Measurements from ENCODE around the gene LAMA3. TPM values are rescaled to one million over a fixed set of nuclear protein-coding genes. Genes with fewer than 3 reads are reported as not detected.

The LAMA3 gene
- total and polyA plus RNA-seq, 2 experiments from 2014 or later, result 3.9 to 4.9 TPM

DNA sequence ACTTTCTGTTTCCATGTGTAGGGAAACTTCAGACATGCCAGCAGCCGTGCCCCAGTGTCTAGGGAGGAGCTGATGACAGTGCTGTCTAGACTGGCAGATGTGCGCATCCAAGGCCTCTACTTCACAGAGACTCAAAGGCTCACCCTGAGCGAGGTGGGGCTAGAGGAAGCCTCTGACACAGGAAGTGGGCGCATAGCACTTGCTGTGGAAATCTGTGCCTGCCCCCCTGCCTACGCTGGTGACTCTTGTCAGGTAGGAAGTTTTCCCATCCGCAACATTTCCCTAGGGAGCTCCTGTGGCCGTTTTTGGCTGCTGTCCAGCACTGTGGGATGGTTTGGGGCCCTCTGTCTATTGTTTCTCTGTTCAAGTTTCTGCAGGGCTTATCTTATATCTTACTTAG is 182.2 kb downstream of the LAMA3 start:
- peak overlapping the region; percentile 82 for H3K27ac Mint-ChIP-seq
- Histone ChIP-seq H4K20me1 (replicated peaks; ENCODE audit: insufficient read depth) (no peaks in the 10 kb centered on the region), H3K79me2 (replicated peaks; ENCODE audit: insufficient read depth) (no peaks in the 10 kb centered on the region), H3K36me3 (ENCODE audit: insufficient read depth) (no peaks in the 10 kb centered on the region), H2AFZ (no peak overlapping the region; the same call in 1 of the 2 replicates), H3K4me3 (no peak overlapping the region), H3K27ac (ENCODE audit: low read depth) (no peak overlapping the region), H3K4me1 (ENCODE audit: insufficient read depth) (peaks cover 16% of the 10 kb centered on the region; the same call in 1 of the 2 replicates), H3K4me2 (no peak overlapping the region), H3K9me2 (ENCODE audit: insufficient read depth) (no peaks in the 10 kb centered on the region), H3F3A (replicated peaks; ENCODE audit: low read depth) (0 out of 2 replicates have a peak, but pooled peaks cover 3% of the 10 kb centered on the region), H3K27me3 (ENCODE audit: insufficient read depth) (no peaks in the 10 kb centered on the region)
- TF ChIP-seq, protein P1, sequence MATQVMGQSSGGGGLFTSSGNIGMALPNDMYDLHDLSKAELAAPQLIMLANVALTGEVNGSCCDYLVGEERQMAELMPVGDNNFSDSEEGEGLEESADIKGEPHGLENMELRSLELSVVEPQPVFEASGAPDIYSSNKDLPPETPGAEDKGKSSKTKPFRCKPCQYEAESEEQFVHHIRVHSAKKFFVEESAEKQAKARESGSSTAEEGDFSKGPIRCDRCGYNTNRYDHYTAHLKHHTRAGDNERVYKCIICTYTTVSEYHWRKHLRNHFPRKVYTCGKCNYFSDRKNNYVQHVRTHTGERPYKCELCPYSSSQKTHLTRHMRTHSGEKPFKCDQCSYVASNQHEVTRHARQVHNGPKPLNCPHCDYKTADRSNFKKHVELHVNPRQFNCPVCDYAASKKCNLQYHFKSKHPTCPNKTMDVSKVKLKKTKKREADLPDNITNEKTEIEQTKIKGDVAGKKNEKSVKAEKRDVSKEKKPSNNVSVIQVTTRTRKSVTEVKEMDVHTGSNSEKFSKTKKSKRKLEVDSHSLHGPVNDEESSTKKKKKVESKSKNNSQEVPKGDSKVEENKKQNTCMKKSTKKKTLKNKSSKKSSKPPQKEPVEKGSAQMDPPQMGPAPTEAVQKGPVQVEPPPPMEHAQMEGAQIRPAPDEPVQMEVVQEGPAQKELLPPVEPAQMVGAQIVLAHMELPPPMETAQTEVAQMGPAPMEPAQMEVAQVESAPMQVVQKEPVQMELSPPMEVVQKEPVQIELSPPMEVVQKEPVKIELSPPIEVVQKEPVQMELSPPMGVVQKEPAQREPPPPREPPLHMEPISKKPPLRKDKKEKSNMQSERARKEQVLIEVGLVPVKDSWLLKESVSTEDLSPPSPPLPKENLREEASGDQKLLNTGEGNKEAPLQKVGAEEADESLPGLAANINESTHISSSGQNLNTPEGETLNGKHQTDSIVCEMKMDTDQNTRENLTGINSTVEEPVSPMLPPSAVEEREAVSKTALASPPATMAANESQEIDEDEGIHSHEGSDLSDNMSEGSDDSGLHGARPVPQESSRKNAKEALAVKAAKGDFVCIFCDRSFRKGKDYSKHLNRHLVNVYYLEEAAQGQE (IDR thresholded peaks at IDR 0.05; ENCODE audit: unreplicated experiment), result peak; percentile 64
- TF ChIP-seq STAT1 (IDR thresholded peaks at IDR 0.05; ENCODE audit: unreplicated experiment) (no peak), ZNF331 (CRISPR knock-in tag; IDR thresholded peaks at IDR 0.05; ENCODE audit: low read depth) (no peak), CREB1 (CRISPR knock-in tag; IDR thresholded peaks at IDR 0.05; ENCODE audit: low read depth) (no peak)
- TF ChIP-seq, protein P2, sequence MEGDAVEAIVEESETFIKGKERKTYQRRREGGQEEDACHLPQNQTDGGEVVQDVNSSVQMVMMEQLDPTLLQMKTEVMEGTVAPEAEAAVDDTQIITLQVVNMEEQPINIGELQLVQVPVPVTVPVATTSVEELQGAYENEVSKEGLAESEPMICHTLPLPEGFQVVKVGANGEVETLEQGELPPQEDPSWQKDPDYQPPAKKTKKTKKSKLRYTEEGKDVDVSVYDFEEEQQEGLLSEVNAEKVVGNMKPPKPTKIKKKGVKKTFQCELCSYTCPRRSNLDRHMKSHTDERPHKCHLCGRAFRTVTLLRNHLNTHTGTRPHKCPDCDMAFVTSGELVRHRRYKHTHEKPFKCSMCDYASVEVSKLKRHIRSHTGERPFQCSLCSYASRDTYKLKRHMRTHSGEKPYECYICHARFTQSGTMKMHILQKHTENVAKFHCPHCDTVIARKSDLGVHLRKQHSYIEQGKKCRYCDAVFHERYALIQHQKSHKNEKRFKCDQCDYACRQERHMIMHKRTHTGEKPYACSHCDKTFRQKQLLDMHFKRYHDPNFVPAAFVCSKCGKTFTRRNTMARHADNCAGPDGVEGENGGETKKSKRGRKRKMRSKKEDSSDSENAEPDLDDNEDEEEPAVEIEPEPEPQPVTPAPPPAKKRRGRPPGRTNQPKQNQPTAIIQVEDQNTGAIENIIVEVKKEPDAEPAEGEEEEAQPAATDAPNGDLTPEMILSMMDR (conservative IDR thresholded peaks at IDR 0.05; ENCODE audit: low read depth in 2 of 2), result no peak
- TF ChIP-seq, protein P3, sequence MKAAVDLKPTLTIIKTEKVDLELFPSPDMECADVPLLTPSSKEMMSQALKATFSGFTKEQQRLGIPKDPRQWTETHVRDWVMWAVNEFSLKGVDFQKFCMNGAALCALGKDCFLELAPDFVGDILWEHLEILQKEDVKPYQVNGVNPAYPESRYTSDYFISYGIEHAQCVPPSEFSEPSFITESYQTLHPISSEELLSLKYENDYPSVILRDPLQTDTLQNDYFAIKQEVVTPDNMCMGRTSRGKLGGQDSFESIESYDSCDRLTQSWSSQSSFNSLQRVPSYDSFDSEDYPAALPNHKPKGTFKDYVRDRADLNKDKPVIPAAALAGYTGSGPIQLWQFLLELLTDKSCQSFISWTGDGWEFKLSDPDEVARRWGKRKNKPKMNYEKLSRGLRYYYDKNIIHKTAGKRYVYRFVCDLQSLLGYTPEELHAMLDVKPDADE (IDR thresholded peaks at IDR 0.05), result no peak
- H3K4me1 Mint-ChIP-seq, result peaks cover 22% of the 10 kb centered on the region
- no peaks in the 10 kb centered on the region for H3K9me3 Mint-ChIP-seq
- H3K27me3 Mint-ChIP-seq (ENCODE audit: insufficient read depth, low read depth, poor library complexity), result no peaks in the 10 kb centered on the region
- H3K36me3 Mint-ChIP-seq (ENCODE audit: low read depth), result no peaks in the 10 kb centered on the region
- no peak overlapping the region for H3K4me3 Mint-ChIP-seq
- peak; percentile 13 for DNase-seq (ENCODE audit: low spot score)
- peak; percentile 48 for ATAC-seq

DNA sequence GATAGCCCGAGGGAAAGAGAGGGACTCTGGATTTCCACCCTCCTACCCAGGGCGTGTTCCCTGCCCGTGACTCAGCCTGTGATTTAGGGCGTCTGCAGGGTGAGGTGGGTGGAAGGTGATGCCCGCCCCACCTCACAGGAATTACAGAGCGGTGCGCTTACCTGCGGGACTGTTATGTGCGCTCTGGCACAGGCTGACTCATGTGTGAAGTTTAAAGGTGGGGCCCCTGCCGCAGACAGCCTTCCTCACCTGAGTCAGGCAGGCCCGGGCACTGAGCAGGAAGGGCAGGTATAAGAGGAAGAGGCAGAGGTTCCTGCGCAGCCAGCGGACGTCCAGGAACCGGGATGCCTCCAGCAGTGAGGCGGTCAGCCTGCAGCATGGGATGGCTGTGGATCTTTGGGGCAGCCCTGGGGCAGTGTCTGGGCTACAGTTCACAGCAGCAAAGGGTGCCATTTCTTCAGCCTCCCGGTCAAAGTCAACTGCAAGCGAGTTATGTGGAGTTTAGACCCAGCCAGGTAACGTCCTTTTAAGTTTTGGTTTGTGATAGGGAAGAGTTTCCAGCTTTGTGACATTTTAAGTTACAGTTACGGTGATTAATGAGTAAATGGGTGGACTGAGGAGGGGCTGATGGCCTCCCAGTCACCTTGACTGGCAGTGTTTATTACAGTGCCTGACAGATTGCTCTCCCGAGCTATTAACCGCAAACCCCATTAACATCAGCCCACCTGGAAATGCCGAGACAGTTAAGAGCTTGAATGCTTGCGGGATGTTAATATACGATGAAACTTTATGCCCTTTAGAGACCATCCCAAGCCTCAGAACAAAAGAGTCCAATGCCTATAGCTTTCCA is 183.7 kb downstream of the LAMA3 start:
- Mint-ChIP-seq H3K4me1 (peaks cover 22% of the 10 kb centered on the region), H3K4me3 (no peak overlapping the region), H3K36me3 (ENCODE audit: low read depth) (no peaks in the 10 kb centered on the region), H3K27me3 (ENCODE audit: insufficient read depth, low read depth, poor library complexity) (no peaks in the 10 kb centered on the region), H3K9me3 (no peaks in the 10 kb centered on the region), H3K27ac (no peak overlapping the region)
- Histone ChIP-seq H3K79me2 (replicated peaks; ENCODE audit: insufficient read depth) (no peaks in the 10 kb centered on the region), H3K4me3 (no peak overlapping the region), H3K36me3 (ENCODE audit: insufficient read depth) (no peaks in the 10 kb centered on the region), H4K20me1 (replicated peaks; ENCODE audit: insufficient read depth) (no peaks in the 10 kb centered on the region), H3K27ac (ENCODE audit: low read depth) (no peak overlapping the region), H3K4me1 (ENCODE audit: insufficient read depth) (peaks cover 16% of the 10 kb centered on the region; the same call in 1 of the 2 replicates), H3K9me2 (ENCODE audit: insufficient read depth) (no peaks in the 10 kb centered on the region), H3F3A (replicated peaks; ENCODE audit: low read depth) (0 out of 2 replicates have a peak, but pooled peaks cover 3% of the 10 kb centered on the region), H3K4me2 (peak overlapping the region; percentile 50; the same call in 1 of the 2 replicates), H2AFZ (peak overlapping the region; percentile 93), H3K27me3 (ENCODE audit: insufficient read depth) (no peaks in the 10 kb centered on the region)
- DNase-seq (ENCODE audit: low spot score) (peak; percentile 37), ATAC-seq (peak; percentile 78)
- no peak for TF ChIP-seq ZNF114 (CRISPR knock-in tag; IDR thresholded peaks at IDR 0.05)
- TF ChIP-seq, protein P2 (conservative IDR thresholded peaks at IDR 0.05; ENCODE audit: low read depth in 2 of 2), result no peak
